PC-3 (cell line): ENCODE data around the gene STK24.

ENCODE experiments used
- CTCF ChIP-seq: fragments of 300-600 bp; sonication (generic); conservative IDR thresholded peaks from 2 replicates; pipeline ENCODE4 v1.5.1; 2017; ENCODE audit warnings: antibody characterized with exemption, low read depth, mild to moderate bottlenecking, low read length
- EZH2 ChIP-seq: fragments of 300-600 bp; sonication (generic); IDR thresholded peaks from one replicate; pipeline ENCODE4 v1.6.1; 2017; ENCODE audit warnings: antibody characterized with exemption, mild to moderate bottlenecking, low read length; ENCODE audit not compliant: unreplicated experiment

GRCh38 chr13:98536729-98537128, 40.2 kb downstream of the STK24 start:
- no peak for TF ChIP-seq CTCF
- TF ChIP-seq EZH2, result no peak
